GM12878 (cell line): ENCODE data around the gene C1S. TPM values are rescaled to one million over a fixed set of nuclear protein-coding genes. Genes with fewer than 3 reads are reported as not detected.

ENCODE experiments used
- ATAC-seq: fragments of 200-7000 bp; cut with Tn5 transposase; 3 replicates; pipeline ENCODE4 v1.9.1; 2020; ENCODE audit warnings: mild to moderate bottlenecking, moderate library complexity
- BruUV-seq: library from RNA; stranded (reverse); fragments of 400-500 nt; replicated peaks from 2 replicates; lab custom pipeline; 2021; lab: Mats Ljungman, UMichigan
- CTCF ChIA-PET: fragments of 300-600 bp; sonication (Branson Sonifier 250); formaldehyde crosslinking; extraction: SDS; loops from one replicate; lab custom pipeline; 2021; ENCODE audit warnings: inconsistent platforms; lab: Yijun Ruan, JAX
- POLR2A ChIA-PET: fragments of 350-600 bp; formaldehyde crosslinking; extraction: SDS; loops from one replicate; lab custom pipeline; 2021; ENCODE audit warnings: inconsistent platforms; lab: Charles Lee
- RAD21 ChIA-PET: fragments of 300-600 bp; sonication (Branson Sonifier 250); formaldehyde crosslinking; loops from one replicate; lab custom pipeline; 2023; ENCODE audit warnings: antibody characterized with exemption; ENCODE audit not compliant: unreplicated experiment; lab: Charles Lee
- SMC1A ChIA-PET: fragments of 300-600 bp; sonication (Branson Sonifier 250); formaldehyde crosslinking; loops from one replicate; lab custom pipeline; 2023; ENCODE audit not compliant: unreplicated experiment, uncharacterized antibody; lab: Charles Lee
- DNase-seq: peaks from one replicate; pipeline ENCODE4 v3.0.0-alpha.2; 2011; ENCODE audit warnings: low read depth, low spot score
- FAIRE-seq: peaks from 3 replicates; lab custom pipeline; 2011; peaks lifted over from hg19 to GRCh38; lab: Jason Lieb, UNC
- H2AFZ ChIP-seq: 2 replicates; pipeline ENCODE4 v1.6.0; 2011; ENCODE audit warnings: low read depth, low read length, control low read depth; ENCODE audit not compliant: control insufficient read depth
- H3K27ac ChIP-seq: 2 replicates; pipeline ENCODE4 v1.5.1; 2011; ENCODE audit warnings: control low read depth; ENCODE audit not compliant: control insufficient read depth, insufficient read depth
- H3K27me3 ChIP-seq, 2 experiments: replicated peaks in 1 of 2; 2 replicates each; pipeline versions ENCODE4 v1.6.0 to v1.6.1; 2011; ENCODE audit warnings: low read length in 1 of 2; ENCODE audit not compliant: control insufficient read depth in 2 of 2, insufficient read depth in 2 of 2
- H3K36me3 ChIP-seq, 2 experiments: 2 replicates each; pipeline ENCODE4 v1.5.1; 2011; ENCODE audit warnings: low read length in 1 of 2; ENCODE audit not compliant: control insufficient read depth in 2 of 2, insufficient read depth in 2 of 2
- H3K4me1 ChIP-seq: 2 replicates; pipeline ENCODE4 v1.6.1; 2011; ENCODE audit warnings: mild to moderate bottlenecking, low read length, moderate library complexity, mixed read lengths; ENCODE audit not compliant: control insufficient read depth, insufficient read depth
- H3K4me2 ChIP-seq: 2 replicates; pipeline ENCODE4 v1.6.0; 2011; ENCODE audit warnings: control low read depth; ENCODE audit not compliant: control insufficient read depth, insufficient read depth
- H3K4me3 ChIP-seq: fragments of 200-600 bp; sonication (generic); 2 replicates; pipeline ENCODE4 v1.5.1; 2016
- H3K79me2 ChIP-seq: 2 replicates; pipeline ENCODE4 v1.6.0; 2011; ENCODE audit warnings: low read length; ENCODE audit not compliant: control insufficient read depth, insufficient read depth
- H3K9ac ChIP-seq: 2 replicates; pipeline ENCODE4 v1.8.0; 2011; ENCODE audit warnings: low read length, control low read depth, mixed read lengths; ENCODE audit not compliant: control insufficient read depth, insufficient read depth
- H3K9me3 ChIP-seq: replicated peaks from 3 replicates; pipeline ENCODE4 v1.5.1; 2011; ENCODE audit warnings: mild to moderate bottlenecking, low read length; ENCODE audit not compliant: control insufficient read depth, insufficient read depth
- H4K20me1 ChIP-seq: 2 replicates; pipeline ENCODE4 v1.6.0; 2011; ENCODE audit not compliant: control insufficient read depth, insufficient read depth
- BCL11A ChIP-seq: IDR thresholded peaks from 2 replicates; pipeline ENCODE4 v1.6.1; 2011; ENCODE audit warnings: low read depth, low read length
- CHD1 ChIP-seq: IDR thresholded peaks from 2 replicates; pipeline ENCODE4 v1.6.1; 2012; ENCODE audit warnings: low read depth, low read length, improper control_type of control experiment
- CHD2 ChIP-seq: IDR thresholded peaks from 2 replicates; pipeline ENCODE4 v1.6.1; 2011; ENCODE audit warnings: low read depth, low read length, improper control_type of control experiment, borderline replicate concordance
- ELK1 ChIP-seq: IDR thresholded peaks from 2 replicates; pipeline ENCODE4 v1.6.1; 2012; ENCODE audit warnings: low read depth, low read length, improper control_type of control experiment
- JUND ChIP-seq: IDR thresholded peaks from 2 replicates; pipeline ENCODE4 v1.6.1; 2012; ENCODE audit warnings: low read depth, mild to moderate bottlenecking, low read length, improper control_type of control experiment, moderate library complexity
- MEF2A ChIP-seq: IDR thresholded peaks from 2 replicates; pipeline ENCODE4 v1.6.1; 2011; ENCODE audit warnings: low read depth, mild to moderate bottlenecking, low read length, moderate library complexity; ENCODE audit not compliant: insufficient read depth
- NR2C1 ChIP-seq: fragments of 450-650 bp; IDR thresholded peaks from 2 replicates; pipeline ENCODE4 v1.6.1; 2017; ENCODE audit warnings: antibody characterized with exemption, mild to moderate bottlenecking, moderate library complexity
- RCOR1 ChIP-seq: conservative IDR thresholded peaks from 2 replicates; pipeline ENCODE4 v1.6.1; 2012; ENCODE audit warnings: low read depth, low read length, improper control_type of control experiment
- SIN3A ChIP-seq: IDR thresholded peaks from 2 replicates; pipeline ENCODE4 v1.6.1; 2012; ENCODE audit warnings: low read depth, low read length, improper control_type of control experiment
- SMAD5 ChIP-seq: IDR thresholded peaks from 2 replicates; pipeline ENCODE4 v1.6.1; 2016; ENCODE audit warnings: antibody characterized with exemption, low read depth
- WRNIP1 ChIP-seq: IDR thresholded peaks from 2 replicates; pipeline ENCODE4 v1.6.1; 2011; ENCODE audit warnings: low read depth, low read length, improper control_type of control experiment, borderline replicate concordance
- ZNF687 ChIP-seq: fragments of 450-650 bp; IDR thresholded peaks from 2 replicates; pipeline ENCODE4 v1.6.1; 2017; ENCODE audit warnings: mild to moderate bottlenecking, moderate library complexity
- ZSCAN29 ChIP-seq: fragments of 450-650 bp; IDR thresholded peaks from 2 replicates; pipeline ENCODE4 v1.6.1; 2017; ENCODE audit warnings: mild to moderate bottlenecking, moderate library complexity
- WGBS: methylation state at CpG from one replicate; pipeline ENCODE4 v1.1.6; 2016; ENCODE audit warnings: low lambda C conversion rate; ENCODE audit not compliant: insufficient replicate concordance, insufficient coverage; ENCODE audit errors: missing lambda C conversion rate; 5-methylcytosine and 5-hydroxymethylcytosine counted together
- in situ Hi-C: fragments of 300-500 bp; cut with MboI; formaldehyde crosslinking; loops from 9 replicates; pipeline ENCODE4 v1.14.3; 2018; ENCODE audit warnings: mixed read lengths
- intact Hi-C: fragments of 100-400 bp; cut with micrococcal nuclease; formaldehyde crosslinking; loops from one replicate; pipeline ENCODE4 v1.14.2; 2022; ENCODE audit not compliant: unreplicated experiment
- polyA plus RNA-seq, 11 experiments: library from polyadenylated mRNA; depleted of rRNA in 4 of 11; unstranded in 6 of 11; stranded (reverse) in 5 of 11; fragments of >200 nt; fragmentation: Nextera tagmentation in 4 of 11; fragmentation: Illumina TruSeq in 1 of 11; extraction: Ambion mirVana in 4 of 11; extraction: Trizol in 1 of 11; gene quantifications; 1 replicate in 1 of 11; 2 replicates in 10 of 11; pipeline versions ENCODE4 v1.2.1 to v1.2.3, GENCODE V29; 2011 to 2016; ENCODE audit warnings: inconsistent platforms in 2 of 11, missing spikeins in 2 of 11, low read depth in 1 of 11
- total RNA-seq, 4 experiments: library from RNA; depleted of rRNA in 3 of 4; stranded (reverse); fragments of >200 nt in 3 of 4; fragmentation: Illumina TruSeq in 1 of 4; extraction: Trizol in 1 of 4; gene quantifications; 2 replicates each; pipeline versions ENCODE4 v1.2.1 to v1.2.3, GENCODE V29; 2013 to 2021

Gene C1S
- total and polyA plus RNA-seq, 10 of the 15 experiments (the other 5 are each of a cell fraction or from before 2014, with no cell fraction given) = 0.10 to 1.4 (median 0.42) TPM

GRCh38 chr12:7023114-7023513 is 37.4 kb upstream of the C1S start:
- in situ Hi-C loops = no loop called here

GRCh38 chr12:7026854-7027253 is 33.7 kb upstream of the C1S start:
- no peaks in the 10 kb centered on the region for H3K27me3 ChIP-seq
- no peak for ATAC-seq
- no peak overlapping the region for H3K4me2 ChIP-seq
- H3K27ac ChIP-seq = no peak overlapping the region
- H3K4me3 ChIP-seq = no peak overlapping the region
- no peak for FAIRE-seq
- ChIA-PET RAD21 (no interaction called here), POLR2A (no interaction called here), CTCF (no interaction called here), SMC1A (interaction anchor here (1.2 kb wide), 1 partner anchor 64 kb away, joined by 5 read pairs; no protein-coding TSS in a partner anchor)
- no peak overlapping the region for H3K9ac ChIP-seq
- no peaks in the 10 kb centered on the region for H3K9me3 ChIP-seq
- WGBS = 45% methylated on average over 1 of the region's 1 CpG
- intact Hi-C loops (no loop called here), in situ Hi-C loops (no loop called here)
- no peak overlapping the region for H2AFZ ChIP-seq
- H4K20me1 ChIP-seq = no peaks in the 10 kb centered on the region
- no peaks in the 10 kb centered on the region for H3K79me2 ChIP-seq
- H3K36me3 ChIP-seq = no peaks in the 10 kb centered on the region
- no peak for DNase-seq
- no peaks in the 10 kb centered on the region for H3K4me1 ChIP-seq
- BruUV-seq = no TSS peak
- TF ChIP-seq ZNF687 (no peak), MEF2A (no peak), WRNIP1 (no peak), BCL11A (no peak), NR2C1 (no peak), SIN3A (no peak), JUND (no peak), RCOR1 (no peak), CHD2 (no peak), CHD1 (no peak)

More at GRCh38 chr12:7023114-7023513, 37.4 kb upstream of the C1S start:
- ChIA-PET POLR2A (interaction anchor here (1.3 kb wide), 1 partner anchor 63 kb away, joined by 3 read pairs; no protein-coding TSS in a partner anchor), SMC1A (interaction anchor here (1.1 to 2.4 kb wide), 3 partner anchors 10 to 90 kb away, joined by 3 to 7 read pairs (median 3); no protein-coding TSS in a partner anchor), RAD21 (no interaction called here), CTCF (interaction anchor here (1.1 to 2.0 kb wide), 2 partner anchors 10 to 89 kb away, joined by 3 to 8 read pairs; no protein-coding TSS in a partner anchor)
- DNase-seq = no peak
- H3K4me2 ChIP-seq = no peak overlapping the region
- no peak overlapping the region for H2AFZ ChIP-seq
- TF ChIP-seq ZSCAN29 (no peak), ELK1 (no peak), SMAD5 (no peak)
- no peaks in the 10 kb centered on the region for H3K9me3 ChIP-seq
- H3K4me1 ChIP-seq = no peaks in the 10 kb centered on the region
- no peak for FAIRE-seq
- 59% methylated on average over 3 of the region's 3 CpGs for WGBS
- no peaks in the 10 kb centered on the region for H4K20me1 ChIP-seq
- BruUV-seq = no TSS peak
- intact Hi-C loops = no loop called here
- H3K9ac ChIP-seq = no peak overlapping the region
- no peaks in the 10 kb centered on the region for H3K36me3 ChIP-seq
- no peak overlapping the region for H3K4me3 ChIP-seq
- peaks cover 2% of the 10 kb centered on the region for H3K79me2 ChIP-seq
- no peak overlapping the region for H3K27ac ChIP-seq
- ATAC-seq = no peak
- no peaks in the 10 kb centered on the region for H3K27me3 ChIP-seq
